OCI-M2 (cell line): ENCODE measurements around the gene SLC47A2.
"Not testable (repeated sequence)": the region's sequence is repeated elsewhere in the genome, so short reads cannot be mapped to it uniquely, and the experiment has no call there.

Experiments
- DNase-seq: peaks from one replicate; lab custom pipeline; 2025; ENCODE audit not compliant: unreplicated experiment; lab: John Stamatoyannopoulos, UW

The SLC47A2 gene, protein sequence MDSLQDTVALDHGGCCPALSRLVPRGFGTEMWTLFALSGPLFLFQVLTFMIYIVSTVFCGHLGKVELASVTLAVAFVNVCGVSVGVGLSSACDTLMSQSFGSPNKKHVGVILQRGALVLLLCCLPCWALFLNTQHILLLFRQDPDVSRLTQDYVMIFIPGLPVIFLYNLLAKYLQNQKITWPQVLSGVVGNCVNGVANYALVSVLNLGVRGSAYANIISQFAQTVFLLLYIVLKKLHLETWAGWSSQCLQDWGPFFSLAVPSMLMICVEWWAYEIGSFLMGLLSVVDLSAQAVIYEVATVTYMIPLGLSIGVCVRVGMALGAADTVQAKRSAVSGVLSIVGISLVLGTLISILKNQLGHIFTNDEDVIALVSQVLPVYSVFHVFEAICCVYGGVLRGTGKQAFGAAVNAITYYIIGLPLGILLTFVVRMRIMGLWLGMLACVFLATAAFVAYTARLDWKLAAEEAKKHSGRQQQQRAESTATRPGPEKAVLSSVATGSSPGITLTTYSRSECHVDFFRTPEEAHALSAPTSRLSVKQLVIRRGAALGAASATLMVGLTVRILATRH

DNA sequence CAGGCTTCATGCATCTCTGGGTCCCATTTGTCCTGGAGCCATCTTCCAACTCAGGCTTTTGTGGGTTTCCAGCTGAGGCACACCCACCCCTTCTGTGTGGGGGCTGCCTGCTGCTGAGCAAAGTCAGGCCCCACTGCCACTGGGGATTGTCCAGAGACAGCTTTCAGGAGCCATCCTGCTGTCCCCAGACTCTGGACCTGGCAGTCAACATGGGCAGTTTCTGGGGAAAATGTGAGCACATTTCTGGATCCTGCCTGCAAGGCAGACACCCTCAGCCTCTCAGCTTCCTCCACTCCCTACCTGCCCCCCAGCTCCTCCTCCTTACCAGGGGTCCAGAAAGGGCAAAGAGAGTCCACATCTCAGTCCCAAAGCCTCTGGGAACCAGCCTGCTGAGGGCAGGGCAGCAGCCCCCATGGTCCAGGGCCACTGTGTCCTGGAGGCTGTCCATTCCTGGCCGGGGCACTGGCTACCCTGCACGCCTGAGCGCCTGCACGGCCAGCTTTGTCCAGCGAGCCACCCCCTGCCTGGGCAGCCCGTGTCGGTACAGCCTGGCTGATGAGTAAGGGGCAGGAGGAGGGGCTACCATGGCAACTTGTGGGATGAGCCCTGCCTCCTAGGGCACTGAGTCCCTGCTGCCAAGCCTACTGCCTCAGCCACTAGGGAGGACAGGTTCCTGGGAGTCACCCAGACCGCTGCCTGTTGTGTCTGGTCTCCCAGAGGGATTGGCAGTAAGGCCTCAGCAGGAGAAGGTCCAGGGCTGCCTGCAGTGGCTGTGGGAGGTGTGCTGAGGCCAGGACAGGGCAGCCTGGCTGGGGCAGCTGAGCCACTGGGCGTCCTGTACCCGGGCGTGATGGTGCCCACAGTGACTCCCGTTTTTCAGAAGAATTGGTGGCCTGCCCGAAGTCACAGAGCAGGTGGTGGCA lies at the start of gene SLC47A2:
Gene SLC47A2 (minus strand): TSS at position 477 of the 923 bp plus-strand sequence. CDS start 29 bp downstream, at position 448.
- no peak for DNase-seq

DNA sequence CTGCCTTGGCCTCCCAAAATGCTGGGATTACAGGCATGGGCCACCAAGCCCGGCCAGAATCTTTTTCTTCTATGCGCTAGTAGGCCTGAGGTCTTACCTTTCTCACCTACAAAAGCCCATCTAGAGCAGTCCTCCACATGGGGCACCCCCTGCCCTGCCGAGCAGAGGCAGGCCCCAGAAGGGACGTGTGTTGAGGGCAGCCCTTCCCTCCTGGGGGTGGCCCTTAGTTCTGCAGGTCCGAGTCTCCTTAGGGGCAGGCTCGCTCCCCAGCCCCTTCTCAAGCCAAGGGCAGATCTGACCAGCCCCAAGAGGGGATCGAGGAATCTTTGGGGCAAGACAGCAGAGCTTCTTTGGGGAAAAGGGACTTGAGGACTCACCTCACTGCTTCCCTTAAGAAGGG lies 49.6 kb upstream of the SLC47A2 start:
- DNase-seq = no peak

DNA sequence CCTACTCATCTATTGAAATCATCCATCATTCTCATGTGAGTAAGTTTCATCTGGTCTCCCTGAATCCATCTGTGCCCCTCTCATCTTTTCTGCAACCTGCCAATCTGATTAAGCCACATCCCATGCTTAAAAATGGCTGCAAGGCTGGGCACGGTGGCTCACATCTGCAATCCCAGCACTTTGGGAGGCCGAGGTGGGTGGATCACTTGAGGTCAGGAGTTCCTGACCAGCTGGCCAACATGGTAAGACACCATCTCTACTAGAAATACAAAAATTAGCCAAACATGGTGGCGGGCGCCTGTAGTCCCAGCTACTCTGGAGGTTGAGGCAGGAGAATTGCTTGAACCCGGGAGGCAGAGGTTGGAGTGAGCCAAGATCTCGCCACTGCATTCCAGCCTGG lies 47.6 kb upstream of the SLC47A2 start:
- DNase-seq = not testable (repeated sequence)

DNA sequence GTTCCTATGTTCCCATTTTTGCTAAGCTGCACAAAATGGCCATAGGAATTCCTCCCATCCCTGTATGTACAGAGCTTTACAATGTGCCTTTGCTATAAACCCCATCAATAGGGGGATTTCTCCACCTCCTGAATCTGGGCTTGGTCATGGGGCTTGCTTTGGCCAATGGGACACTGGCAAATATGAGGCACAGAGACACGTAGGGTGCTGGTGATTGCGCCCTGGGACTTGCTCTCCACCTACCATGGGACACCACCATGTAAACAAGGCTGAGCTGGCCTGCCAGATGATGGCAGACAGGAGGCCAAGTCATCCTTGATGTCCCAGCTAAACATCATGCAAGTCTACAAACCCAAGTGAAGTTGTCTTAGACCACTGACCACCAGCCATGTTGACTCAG lies 47.0 kb upstream of the SLC47A2 start:
- DNase-seq = no peak

DNA sequence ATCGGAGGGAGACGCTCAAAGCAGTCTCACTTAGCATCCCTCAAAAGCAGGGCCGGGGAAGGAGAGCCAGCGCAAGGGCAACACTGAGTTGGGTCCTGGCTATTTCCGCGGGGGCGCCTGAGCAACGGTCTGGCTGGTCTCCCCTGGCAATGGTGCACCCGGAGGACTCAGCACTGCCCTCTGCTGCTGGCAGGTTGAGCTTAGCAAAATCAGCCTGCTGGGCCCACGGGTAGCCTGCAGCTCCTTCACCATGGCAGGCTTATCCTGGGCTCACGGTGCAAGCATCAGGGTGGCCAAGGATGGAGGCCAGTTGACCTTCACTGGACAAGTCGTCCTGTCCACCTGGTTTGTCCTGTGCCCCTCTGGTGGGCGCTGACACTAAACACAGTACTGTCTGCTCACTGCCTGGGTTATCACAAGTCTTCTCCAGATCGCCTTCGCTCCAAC lies 46.2 kb upstream of the SLC47A2 start:
- DNase-seq = no peak

DNA sequence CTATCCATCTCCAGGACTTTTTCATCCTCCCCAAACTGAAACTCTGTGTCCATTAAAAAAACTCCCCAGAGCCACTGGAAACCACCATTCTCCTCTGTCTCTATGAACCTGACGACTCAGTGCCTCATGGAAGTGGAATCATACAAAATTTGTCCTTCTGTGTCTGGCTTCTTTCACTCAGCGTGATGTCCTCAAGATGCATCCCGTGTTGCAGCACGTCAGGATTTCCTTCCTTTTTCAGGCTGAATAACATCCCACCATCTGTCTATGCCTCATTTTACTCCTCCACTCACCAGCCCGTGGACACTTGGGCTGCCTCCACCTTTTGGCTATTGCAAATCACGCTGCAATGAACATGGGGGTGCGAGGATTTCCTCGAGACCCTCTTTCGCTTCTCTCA lies 44.4 kb upstream of the SLC47A2 start:
- DNase-seq = no peak

DNA sequence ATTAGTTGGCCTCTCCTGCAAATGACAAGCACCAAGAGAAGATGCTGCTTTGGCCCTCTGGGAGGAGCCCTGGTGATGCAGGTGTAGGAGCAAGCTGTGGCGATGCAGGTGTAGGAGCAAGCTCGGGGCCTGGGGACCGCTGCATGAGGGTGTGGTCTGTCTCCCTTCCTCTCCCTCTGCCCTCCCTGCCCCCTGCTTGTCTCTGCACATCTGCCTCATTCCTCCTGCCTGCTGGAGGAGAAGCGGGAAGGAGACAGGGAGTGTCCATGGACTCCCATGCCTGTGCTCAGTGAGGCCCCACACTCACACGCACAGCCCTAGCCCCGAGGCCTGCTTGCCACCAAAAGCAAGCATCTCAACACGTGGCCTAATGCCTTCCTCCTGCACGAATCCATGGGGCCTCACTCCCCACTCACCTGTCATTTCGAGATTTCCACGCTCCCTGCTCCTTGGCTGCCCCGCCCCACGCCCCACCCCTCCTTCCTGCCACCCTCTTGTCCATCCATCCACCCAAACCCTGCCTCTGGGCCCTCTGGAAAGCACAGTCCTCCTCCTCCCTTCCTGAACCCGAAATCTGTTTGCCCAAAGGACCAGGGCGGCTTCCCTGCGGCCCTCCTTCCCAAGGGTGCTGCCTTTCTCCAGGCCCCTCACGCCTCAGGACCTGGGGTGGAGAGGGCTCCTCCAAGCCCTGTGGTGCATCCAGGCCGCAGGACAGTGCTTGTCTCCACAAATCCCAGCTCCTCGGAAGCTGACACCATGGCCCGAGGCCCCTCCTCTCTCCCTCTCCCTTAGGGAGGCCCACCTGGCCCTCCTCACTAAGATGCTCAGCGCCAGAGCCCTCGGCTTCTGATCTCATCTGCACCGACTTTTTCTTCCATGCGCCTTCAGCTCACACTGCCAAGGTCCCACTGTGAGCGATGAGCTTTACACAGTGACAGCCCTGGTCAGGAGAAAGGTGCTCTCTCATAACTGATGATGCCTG lies 43.5 kb upstream of the SLC47A2 start:
- DNase-seq = no peak

DNA sequence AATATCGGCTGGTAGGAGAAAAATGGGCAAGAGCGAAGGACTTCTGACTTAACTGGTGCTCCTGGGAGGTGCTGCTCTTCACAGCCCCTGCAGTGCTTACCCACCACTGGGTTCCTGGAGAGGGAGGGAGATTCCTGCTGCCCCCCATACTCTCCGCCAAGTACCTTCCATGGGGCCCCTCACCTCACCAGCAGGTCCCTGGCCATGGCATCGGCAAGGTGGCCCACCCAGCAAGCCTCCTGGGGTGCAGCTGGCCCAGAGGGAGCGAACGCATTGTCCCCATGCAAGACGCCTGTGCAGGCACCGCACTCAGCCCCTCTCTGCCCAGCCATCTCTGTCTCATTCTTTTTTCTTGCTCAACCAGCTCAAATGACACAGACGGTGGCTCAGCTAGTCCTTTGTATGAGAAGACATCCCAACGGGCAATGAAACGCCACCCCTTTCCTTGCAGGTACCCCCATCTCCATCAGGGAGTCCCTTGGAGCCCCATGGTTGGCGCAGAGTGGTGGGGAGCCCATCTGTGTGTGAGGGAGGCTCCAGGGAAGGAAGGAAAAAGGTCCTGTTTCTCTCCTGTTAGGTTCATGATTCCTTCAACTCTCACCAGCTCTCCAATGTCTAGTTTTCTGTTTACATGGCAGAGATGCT lies 41.3 kb upstream of the SLC47A2 start:
- no peak for DNase-seq

DNA sequence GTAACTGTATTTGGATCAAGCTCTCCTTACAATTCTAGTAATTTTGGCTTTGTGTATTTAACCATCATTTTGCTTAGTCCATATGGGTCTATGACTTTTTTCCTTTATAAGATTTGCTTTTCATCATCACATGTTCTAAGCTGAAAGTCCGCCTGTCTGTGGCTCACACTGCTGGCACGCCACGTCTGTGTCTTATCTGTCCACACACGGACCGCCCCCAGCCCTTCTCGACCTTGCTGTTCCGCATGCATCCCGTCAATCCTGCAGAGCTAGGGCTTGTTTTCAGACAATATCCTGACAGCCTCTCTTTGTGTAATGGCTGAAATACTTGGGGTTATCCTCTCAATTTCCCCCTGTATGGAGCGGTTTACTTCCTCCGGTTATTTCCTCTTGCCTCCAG lies 40.2 kb upstream of the SLC47A2 start:
- no peak for DNase-seq

DNA sequence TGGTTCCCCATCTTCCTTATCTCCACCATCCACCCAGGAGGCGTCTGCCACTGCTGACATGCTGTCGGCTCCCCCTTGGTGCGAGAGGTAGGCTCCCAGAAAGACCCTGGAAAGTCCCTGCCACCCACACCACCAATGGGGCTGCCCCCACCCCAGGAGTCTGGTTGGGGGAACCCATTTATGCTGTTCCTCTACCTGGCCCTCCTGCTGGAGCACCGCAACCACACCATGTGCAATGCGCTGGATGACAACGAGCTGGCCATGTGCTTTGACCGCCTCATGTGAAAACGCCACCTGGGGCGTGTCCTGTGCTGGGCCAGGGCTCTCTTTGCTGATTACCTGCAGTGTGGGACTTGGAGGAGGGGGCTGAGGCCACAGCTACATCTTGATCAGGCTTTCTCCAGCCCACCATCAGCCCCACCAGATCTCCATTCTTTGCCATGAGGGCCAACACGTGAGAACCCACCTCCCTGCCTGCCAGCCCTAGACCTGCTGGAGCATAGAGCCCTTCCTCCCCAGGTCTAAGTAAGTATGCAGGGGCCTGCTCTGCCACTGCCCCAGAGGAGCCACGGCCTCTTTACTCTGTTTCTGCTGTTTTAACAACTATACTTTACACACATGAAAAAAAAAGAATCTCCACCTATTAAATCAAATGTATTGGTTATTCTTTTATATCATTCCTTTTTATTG lies 39.6 kb upstream of the SLC47A2 start:
- no peak for DNase-seq

DNA sequence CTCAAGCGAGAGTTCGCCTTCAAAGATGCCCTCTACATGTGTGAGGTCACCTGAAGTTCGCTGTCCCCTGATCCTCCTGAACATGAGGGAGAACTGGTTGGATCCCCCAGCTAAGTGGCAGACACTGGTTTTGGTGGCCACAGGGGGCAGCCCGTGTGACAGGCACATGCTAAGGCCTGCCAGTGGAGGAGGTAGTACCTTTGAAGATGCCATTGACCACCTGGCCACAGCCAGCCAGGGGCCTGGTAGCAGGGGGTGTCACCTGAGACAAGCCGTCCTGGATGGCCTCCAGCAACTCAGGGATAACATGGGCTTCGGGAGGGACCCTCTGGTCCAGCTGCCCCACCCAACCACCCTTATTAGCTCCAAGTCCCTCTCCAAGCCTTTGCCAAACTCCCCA lies 39.0 kb upstream of the SLC47A2 start:
- DNase-seq = no peak

DNA sequence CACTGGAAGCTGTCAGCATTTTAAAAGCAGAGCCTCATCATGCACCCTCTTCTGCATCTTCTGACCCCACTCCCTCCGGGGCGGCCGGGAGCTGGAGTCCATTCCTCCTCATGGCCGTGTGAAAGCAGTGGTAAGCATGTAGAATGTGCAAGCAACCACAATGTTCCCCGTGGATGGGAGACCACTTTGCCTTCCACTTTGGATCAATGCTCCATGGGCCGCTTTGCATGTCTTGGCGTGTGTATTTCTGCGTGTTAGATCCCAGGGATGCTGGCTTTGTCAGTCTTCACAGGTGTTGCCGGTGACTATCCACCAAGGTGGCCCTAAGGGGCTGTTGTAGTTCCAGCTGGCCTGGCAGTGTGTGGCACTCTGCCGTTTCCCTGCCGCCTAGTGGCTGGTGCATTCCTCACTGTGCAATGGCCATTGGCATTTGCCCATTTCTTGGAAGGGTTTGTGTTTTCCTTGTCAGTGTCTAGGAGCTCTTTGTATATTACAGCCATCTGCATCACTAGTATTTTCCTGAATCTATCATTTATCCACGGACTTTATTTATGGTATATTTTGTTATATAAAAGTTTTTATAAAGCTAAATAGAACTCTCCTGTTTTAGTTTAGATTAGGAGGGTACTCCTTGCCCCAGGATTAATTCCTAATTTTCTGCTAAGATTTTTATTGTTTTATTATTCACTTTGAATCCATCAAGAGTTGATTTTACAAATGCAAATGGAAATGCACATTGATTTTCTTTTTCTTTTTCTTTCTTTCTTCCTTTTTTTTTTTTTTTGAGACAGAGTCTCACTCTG lies 37.5 kb upstream of the SLC47A2 start:
- no peak for DNase-seq

DNA sequence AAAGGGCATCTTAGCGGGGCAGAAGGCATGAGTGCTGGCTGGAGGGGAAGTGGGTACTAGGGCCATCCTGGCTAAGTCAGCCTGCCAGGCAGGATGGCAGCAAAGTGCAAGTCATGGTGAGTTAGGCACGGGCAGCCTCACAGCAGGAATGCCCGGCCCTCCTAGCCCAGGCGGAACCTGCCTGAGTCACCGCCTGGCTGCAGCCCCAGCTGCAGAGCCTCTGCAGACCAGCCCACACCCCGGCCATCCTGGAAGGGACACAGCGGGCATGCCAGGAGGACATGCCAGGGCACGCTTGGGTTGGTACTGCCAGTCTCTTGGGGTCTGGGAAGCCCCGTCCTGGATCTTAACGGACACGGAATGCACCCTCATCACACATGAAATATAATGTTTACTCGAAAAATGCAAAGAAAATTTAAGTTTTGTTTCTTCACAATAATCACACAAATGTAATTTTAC lies 36.7 kb upstream of the SLC47A2 start:
- DNase-seq = no peak

DNA sequence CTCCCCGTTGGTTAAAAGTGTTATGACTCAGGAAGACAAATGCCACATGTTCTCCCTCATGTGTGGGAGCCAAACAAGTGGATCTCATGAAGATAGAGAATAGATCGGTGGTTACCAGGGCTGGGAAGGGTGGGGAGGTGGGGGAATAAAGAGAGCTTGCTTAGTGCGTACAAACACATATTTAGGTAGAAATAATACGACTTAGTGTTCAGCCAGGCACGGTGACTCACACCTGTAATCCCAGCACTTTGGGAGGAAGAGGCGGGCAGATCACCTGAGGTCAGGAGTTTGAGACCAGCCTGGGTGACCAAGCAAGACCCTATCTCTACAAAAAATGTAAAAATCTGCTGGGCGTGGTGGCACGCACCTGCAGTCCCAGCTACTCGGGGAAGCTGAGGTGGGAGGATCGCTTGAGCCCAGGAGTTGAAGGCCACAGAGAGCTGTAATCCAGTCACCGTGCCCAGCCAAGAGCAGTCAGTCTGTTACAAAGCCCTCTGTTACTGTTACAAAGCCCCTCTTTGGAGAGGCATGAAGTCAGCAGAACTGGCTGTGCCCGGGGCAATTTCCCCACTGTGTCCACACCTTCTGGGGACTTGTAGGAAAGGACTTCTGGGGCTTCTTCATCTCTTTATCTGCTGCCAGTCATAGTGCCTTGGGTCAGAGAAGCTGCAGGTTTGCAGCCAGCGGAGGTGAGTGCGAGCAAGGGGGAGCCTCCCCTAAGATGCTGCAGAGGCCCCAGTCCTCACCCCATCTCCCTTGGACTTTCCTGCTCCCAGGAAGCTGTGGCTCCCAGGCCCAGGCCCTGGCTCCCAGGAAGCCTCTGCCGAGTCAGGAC lies 36.0 kb upstream of the SLC47A2 start:
- DNase-seq = no peak

DNA sequence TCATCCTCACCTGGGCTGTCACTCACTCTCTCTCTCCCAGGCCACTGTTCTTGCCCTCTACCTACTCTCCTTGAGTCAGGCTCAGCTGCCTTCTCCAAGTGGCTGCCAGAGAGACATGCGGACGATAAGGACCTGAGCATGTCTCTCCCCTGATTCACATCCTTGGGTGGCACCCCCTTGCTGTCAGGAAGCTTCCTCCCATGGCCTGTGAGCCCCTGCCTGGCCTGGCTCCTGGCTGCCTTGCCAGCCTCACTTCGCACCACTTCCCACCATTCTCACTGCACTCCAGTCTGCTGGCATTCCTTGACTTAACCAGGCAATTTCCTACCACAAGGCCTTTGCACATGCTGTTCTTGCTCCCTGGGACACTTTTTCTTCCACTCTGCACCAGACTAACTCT lies 34.5 kb upstream of the SLC47A2 start:
- DNase-seq = no peak

DNA sequence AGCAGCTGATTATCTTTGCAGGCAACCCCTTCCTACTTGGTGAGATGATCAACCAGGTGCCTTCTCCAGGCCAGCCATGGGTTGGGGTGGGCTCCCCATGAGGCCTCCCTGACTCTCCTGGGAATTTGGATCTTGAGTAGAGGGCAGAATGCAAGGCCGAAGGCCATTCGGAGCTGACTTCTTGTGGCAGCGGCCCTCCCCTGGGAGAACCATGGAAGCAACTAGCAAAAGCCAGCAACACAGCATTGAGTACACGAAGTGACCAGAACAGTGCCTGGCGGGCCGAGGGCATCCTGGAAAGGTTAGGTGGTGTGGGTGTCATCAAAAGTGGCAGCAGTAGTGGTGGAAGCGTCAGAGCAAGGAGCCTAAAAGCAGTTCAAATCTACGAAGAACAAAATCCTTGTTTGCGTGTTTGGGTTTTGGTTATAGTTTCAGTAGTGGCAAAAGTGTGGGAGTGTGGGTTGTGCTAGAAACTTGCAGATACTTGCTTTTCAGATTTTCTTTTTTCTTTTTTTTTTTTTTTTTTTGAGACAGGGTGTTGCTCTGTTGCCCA lies 33.7 kb upstream of the SLC47A2 start:
- DNase-seq = no peak

DNA sequence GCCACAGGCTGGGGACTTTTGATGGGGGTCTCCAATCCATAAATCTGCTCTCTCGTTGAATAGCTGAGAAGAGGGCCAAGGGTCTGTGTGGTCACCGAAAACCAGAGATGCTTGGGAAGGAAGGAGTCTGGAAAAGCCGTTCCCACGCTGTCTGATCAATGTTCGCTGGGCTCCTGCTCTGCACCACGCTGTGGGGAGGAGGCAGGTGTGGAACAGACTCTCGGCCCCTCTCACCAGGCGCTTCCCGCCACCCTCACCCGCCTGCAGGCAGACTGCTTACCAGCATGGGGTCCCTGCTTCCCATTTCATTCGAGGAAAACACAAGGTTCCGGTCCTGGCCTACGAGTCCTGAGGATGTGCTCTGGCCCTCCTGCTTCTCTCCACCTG lies 32.4 kb upstream of the SLC47A2 start:
- DNase-seq = no peak
